ENCODE measurements around the gene MITF. TPM values are rescaled to one million over a fixed set of nuclear protein-coding genes. Genes with fewer than 3 reads are reported as not detected.

The MITF gene
- polyA plus RNA-seq, 1 of the 3 experiments (the other 2 are of a cell fraction): 1.7 TPM

DNA sequence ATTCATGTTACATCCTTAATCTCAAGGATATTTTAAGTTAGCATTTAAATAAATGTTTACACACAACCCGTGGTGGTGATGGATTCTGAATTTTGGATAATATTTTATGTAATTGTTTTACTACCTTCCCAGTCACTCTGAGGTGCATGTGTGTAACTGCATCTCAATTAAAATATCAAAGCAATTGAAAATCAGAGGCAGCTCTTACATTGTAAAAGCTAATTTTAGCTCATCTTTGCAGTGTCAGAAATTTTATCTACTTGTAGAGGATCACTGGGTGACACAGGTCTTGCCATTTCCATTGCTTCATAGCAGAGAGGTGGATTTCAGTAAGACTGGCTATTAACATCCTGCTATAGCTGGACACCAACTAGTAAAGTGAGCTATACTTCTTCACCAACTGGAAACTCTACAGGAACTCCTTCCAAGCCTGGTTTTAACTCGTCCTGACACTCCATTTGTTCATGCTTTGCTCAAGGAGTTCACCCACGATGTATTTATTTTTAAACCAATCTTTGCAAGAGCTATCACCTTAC lies 19.6 kb upstream of the MITF start (continued):
- TF ChIP-seq, protein P1, sequence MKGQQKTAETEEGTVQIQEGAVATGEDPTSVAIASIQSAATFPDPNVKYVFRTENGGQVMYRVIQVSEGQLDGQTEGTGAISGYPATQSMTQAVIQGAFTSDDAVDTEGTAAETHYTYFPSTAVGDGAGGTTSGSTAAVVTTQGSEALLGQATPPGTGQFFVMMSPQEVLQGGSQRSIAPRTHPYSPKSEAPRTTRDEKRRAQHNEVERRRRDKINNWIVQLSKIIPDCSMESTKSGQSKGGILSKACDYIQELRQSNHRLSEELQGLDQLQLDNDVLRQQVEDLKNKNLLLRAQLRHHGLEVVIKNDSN (IDR thresholded peaks at IDR 0.05; ENCODE audit: borderline replicate concordance, low read depth): no peak
- no peak for TF ChIP-seq USF2 (IDR thresholded peaks at IDR 0.05; ENCODE audit: borderline replicate concordance, low read depth, low read length)

DNA sequence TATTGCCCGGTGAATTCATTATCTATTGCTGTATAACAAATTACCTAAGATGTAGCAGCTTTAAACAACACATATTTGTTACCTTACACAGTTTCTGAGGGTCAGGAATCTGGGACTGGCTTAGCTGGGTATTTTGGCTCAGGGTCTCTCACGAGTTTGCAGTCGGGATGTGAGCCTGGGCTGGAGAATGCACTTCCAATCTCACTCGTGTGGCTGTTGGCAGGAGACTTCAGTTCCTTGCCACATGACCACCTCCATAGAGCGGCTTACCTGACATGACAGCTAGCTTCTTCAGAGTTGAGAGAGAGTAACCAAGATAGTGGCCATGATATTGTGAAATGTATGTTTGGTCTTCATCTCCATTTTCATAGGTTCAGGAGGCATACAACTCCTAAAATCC lies 18.4 kb upstream of the MITF start:
- Histone ChIP-seq H3K27ac (ENCODE audit: low read depth in 2 of 2, low read length in 1 of 2) (no peak overlapping the region), H3K79me2 (ENCODE audit: insufficient read depth) (no peaks in the 10 kb centered on the region), H4K20me1 (ENCODE audit: insufficient read depth) (no peaks in the 10 kb centered on the region), H3K36me3 (replicated peaks in 1 of 2; ENCODE audit: control insufficient read depth in 1 of 2, insufficient read depth in 2 of 2, low read length in 1 of 2) (no peaks in the 10 kb centered on the region), H3K9ac (no peak overlapping the region), H3K4me3 (ENCODE audit: low read depth in 2 of 2, low read length in 1 of 2) (no peak overlapping the region), H3K9me3 (no peaks in the 10 kb centered on the region), H3K27me3 (ENCODE audit: insufficient read depth) (no peaks in the 10 kb centered on the region), H3K4me1 (ENCODE audit: control insufficient read depth in 1 of 2, insufficient read depth in 2 of 2, low read depth in 1 of 2, low read length in 1 of 2) (peaks cover 0 to 4% of the 10 kb centered on the region in 2 experiments; a peak in 1 of 4 replicates), H3K4me2 (no peak overlapping the region), H3F3A (replicated peaks; ENCODE audit: insufficient read depth) (no peaks in the 10 kb centered on the region), H3K9me2 (no peaks in the 10 kb centered on the region), H2AFZ (ENCODE audit: low read depth) (no peak overlapping the region)
- CTCF ChIA-PET: interaction anchor here (0.8 kb wide), 1 partner anchor 13 kb away, joined by 3 read pairs; no protein-coding TSS in a partner anchor
- DNase-seq: no peak
- POLR2A ChIA-PET: no interaction called here
- TF ChIP-seq MXI1 (IDR thresholded peaks at IDR 0.05; ENCODE audit: low read depth, low read length) (no peak), MEF2A (IDR thresholded peaks at IDR 0.05; ENCODE audit: borderline replicate concordance, low read depth) (no peak), RFX5 (IDR thresholded peaks at IDR 0.05; ENCODE audit: low read length) (no peak), GABPA (IDR thresholded peaks at IDR 0.05; ENCODE audit: low read depth) (no peak), FOSL2 (IDR thresholded peaks at IDR 0.05; ENCODE audit: borderline replicate concordance, low read depth) (no peak), RCOR1 (IDR thresholded peaks at IDR 0.05; ENCODE audit: low read length) (no peak), NFIC (IDR thresholded peaks at IDR 0.05; ENCODE audit: borderline replicate concordance) (no peak), RAD21 (IDR thresholded peaks at IDR 0.05; ENCODE audit: low read length) (no peak), EZH2phosphoT487 (IDR thresholded peaks at IDR 0.05; ENCODE audit: borderline replicate concordance, low read depth) (no peak), ELF1 (IDR thresholded peaks at IDR 0.05) (no peak), FOXJ3 (CRISPR knock-in tag; IDR thresholded peaks at IDR 0.05) (no peak), USF2 (IDR thresholded peaks at IDR 0.05; ENCODE audit: borderline replicate concordance, low read depth, low read length) (no peak), CHD2 (IDR thresholded peaks at IDR 0.05; ENCODE audit: low read length, partially characterized antibody) (no peak), IRF3 (IDR thresholded peaks at IDR 0.05; ENCODE audit: low read depth, low read length) (no peak), TAF1 (IDR thresholded peaks at IDR 0.05; ENCODE audit: borderline replicate concordance, low read depth, low read length) (no peak), YY1 (IDR thresholded peaks at IDR 0.05; ENCODE audit: low read depth) (no peak)
- TF ChIP-seq, protein P1 (IDR thresholded peaks at IDR 0.05; ENCODE audit: borderline replicate concordance, low read depth): no peak
- TF ChIP-seq, protein P2, sequence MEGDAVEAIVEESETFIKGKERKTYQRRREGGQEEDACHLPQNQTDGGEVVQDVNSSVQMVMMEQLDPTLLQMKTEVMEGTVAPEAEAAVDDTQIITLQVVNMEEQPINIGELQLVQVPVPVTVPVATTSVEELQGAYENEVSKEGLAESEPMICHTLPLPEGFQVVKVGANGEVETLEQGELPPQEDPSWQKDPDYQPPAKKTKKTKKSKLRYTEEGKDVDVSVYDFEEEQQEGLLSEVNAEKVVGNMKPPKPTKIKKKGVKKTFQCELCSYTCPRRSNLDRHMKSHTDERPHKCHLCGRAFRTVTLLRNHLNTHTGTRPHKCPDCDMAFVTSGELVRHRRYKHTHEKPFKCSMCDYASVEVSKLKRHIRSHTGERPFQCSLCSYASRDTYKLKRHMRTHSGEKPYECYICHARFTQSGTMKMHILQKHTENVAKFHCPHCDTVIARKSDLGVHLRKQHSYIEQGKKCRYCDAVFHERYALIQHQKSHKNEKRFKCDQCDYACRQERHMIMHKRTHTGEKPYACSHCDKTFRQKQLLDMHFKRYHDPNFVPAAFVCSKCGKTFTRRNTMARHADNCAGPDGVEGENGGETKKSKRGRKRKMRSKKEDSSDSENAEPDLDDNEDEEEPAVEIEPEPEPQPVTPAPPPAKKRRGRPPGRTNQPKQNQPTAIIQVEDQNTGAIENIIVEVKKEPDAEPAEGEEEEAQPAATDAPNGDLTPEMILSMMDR (IDR thresholded peaks at IDR 0.05): no peak
- WGBS (ENCODE audit: low lambda C conversion rate): 60% methylated on average over 2 of the region's 5 CpGs
